DLD1 (cell line): ENCODE data around the gene NOL4.
"Not testable (repeated sequence)": the region's sequence is repeated elsewhere in the genome, so short reads cannot be mapped to it uniquely, and the experiment has no call there.

Experiments used
- in situ Hi-C: cut with HindIII; loops from 2 replicates; pipeline ENCODE4 v1.10.0; 2017; ENCODE audit warnings: low sequenced_read_pairs

NOL4 gene

GRCh38 chr18:34224423-34225217, at the start of gene NOL4:
TSS of gene NOL4 (minus strand) at chr18:34224913. CDS start at chr18:34223253, 1,660 bp downstream.
- in situ Hi-C loops, result no loop called here

- in situ Hi-C loops, result not testable (repeated sequence)
Observed at GRCh38 chr18:34266029-34266428, 41.3 kb upstream of the NOL4 start.

GRCh38 chr18:34261865-34262780, 37.4 kb upstream of the NOL4 start:
- in situ Hi-C loops, result no loop called here

GRCh38 chr18:34258176-34258575, 33.5 kb upstream of the NOL4 start:
- in situ Hi-C loops, result no loop called here

- in situ Hi-C loops, result no loop called here
Observed at GRCh38 chr18:34251919-34252318, 27.2 kb upstream of the NOL4 start.

GRCh38 chr18:34248727-34249126, 24.0 kb upstream of the NOL4 start:
- in situ Hi-C loops, result no loop called here

GRCh38 chr18:34242739-34243138, 18.0 kb upstream of the NOL4 start:
- in situ Hi-C loops, result no loop called here

- in situ Hi-C loops, result not testable (repeated sequence)
Observed at GRCh38 chr18:34233781-34234388, 9.2 kb upstream of the NOL4 start.

GRCh38 chr18:34225218-34225553, 473 bp upstream of the NOL4 start:
- in situ Hi-C loops, result no loop called here

GRCh38 chr18:34223893-34224422, 755 bp downstream of the NOL4 start:
- in situ Hi-C loops, result no loop called here

- in situ Hi-C loops, result no loop called here
Observed at GRCh38 chr18:34223164-34223892, 1.4 kb downstream of the NOL4 start.

- in situ Hi-C loops, result no loop called here
Observed at GRCh38 chr18:34222307-34223163, 2.2 kb downstream of the NOL4 start.

- in situ Hi-C loops, result no loop called here
Observed at GRCh38 chr18:34221971-34222306, 2.8 kb downstream of the NOL4 start.

GRCh38 chr18:34220081-34220815, 4.5 kb downstream of the NOL4 start:
- in situ Hi-C loops, result no loop called here

- in situ Hi-C loops, result no loop called here
Observed at GRCh38 chr18:34219651-34220050, 5.1 kb downstream of the NOL4 start.

GRCh38 chr18:34212511-34212910, 12.2 kb downstream of the NOL4 start:
- in situ Hi-C loops, result no loop called here

- in situ Hi-C loops, result no loop called here
Observed at GRCh38 chr18:34207344-34207851, 17.3 kb downstream of the NOL4 start.

GRCh38 chr18:34203866-34204265, 20.8 kb downstream of the NOL4 start:
- in situ Hi-C loops, result no loop called here

GRCh38 chr18:34196256-34196655, 28.5 kb downstream of the NOL4 start:
- in situ Hi-C loops, result no loop called here
